GM11168 (cell line): ENCODE results near the gene SGK1.

Source experiments
- in situ Hi-C: fragments of 300-500 bp; cut with MboI; formaldehyde crosslinking; loops from one replicate; pipeline ENCODE4 v1.12.0; 2022; ENCODE audit warnings: low sequenced_read_pairs; ENCODE audit not compliant: unreplicated experiment

The SGK1 gene

GRCh38 chr6:134177236-134177635, 140.7 kb downstream of the SGK1 start:
- in situ Hi-C loops, result loop anchor here (25.0 kb wide), 1 partner anchor 260 kb away; no protein-coding TSS in a partner anchor

- in situ Hi-C loops, result loop anchor here (25.0 kb wide), 1 partner anchor 261 kb away; no protein-coding TSS in a partner anchor
These were observed 141.5 kb downstream of the SGK1 start for GRCh38 chr6:134176264-134176975.

GRCh38 chr6:134175532-134176263, 142.2 kb downstream of the SGK1 start:
- in situ Hi-C loops, result loop anchor here (25.0 kb wide), 1 partner anchor 262 kb away; no protein-coding TSS in a partner anchor

- in situ Hi-C loops, result loop anchor here (5.0 to 25.0 kb wide), 3 partner anchors 262 to 637 kb away; no protein-coding TSS in a partner anchor
These were observed 143.0 kb downstream of the SGK1 start for GRCh38 chr6:134174672-134175531.

- in situ Hi-C loops, result loop anchor here (5.0 to 25.0 kb wide), 2 partner anchors 468 to 638 kb away; no protein-coding TSS in a partner anchor
These were observed 143.8 kb downstream of the SGK1 start for GRCh38 chr6:134173936-134174671.

- in situ Hi-C loops, result loop anchor here (5.0 to 25.0 kb wide), 2 partner anchors 469 to 639 kb away; no protein-coding TSS in a partner anchor
These were observed 144.6 kb downstream of the SGK1 start for GRCh38 chr6:134173366-134173725.

- in situ Hi-C loops, result loop anchor here (5.0 to 25.0 kb wide), 2 partner anchors 469 to 639 kb away; no protein-coding TSS in a partner anchor
These were observed 145.1 kb downstream of the SGK1 start for GRCh38 chr6:134172706-134173365.

- in situ Hi-C loops, result loop anchor here (5.0 to 25.0 kb wide), 2 partner anchors 470 to 640 kb away; no protein-coding TSS in a partner anchor
These were observed 145.7 kb downstream of the SGK1 start for GRCh38 chr6:134172020-134172705.

GRCh38 chr6:134171517-134171916, 146.4 kb downstream of the SGK1 start:
- in situ Hi-C loops, result loop anchor here (5.0 to 25.0 kb wide), 2 partner anchors 471 to 641 kb away; no protein-coding TSS in a partner anchor

- in situ Hi-C loops, result loop anchor here (5.0 to 25.0 kb wide), 2 partner anchors 471 to 641 kb away; no protein-coding TSS in a partner anchor
These were observed 147.1 kb downstream of the SGK1 start for GRCh38 chr6:134170844-134171243.

GRCh38 chr6:134169871-134170486, 147.9 kb downstream of the SGK1 start:
- in situ Hi-C loops, result loop anchor here (5.0 to 25.0 kb wide), 3 partner anchors 472 to 777 kb away; no protein-coding TSS in a partner anchor

GRCh38 chr6:134168590-134169208, 149.2 kb downstream of the SGK1 start:
- in situ Hi-C loops, result loop anchor here (5.0 to 25.0 kb wide), 2 partner anchors 644 to 779 kb away; no protein-coding TSS in a partner anchor

GRCh38 chr6:134166511-134167261, 151.2 kb downstream of the SGK1 start:
- in situ Hi-C loops, result loop anchor here (5.0 to 25.0 kb wide), 2 partner anchors 646 to 781 kb away; no protein-coding TSS in a partner anchor

GRCh38 chr6:134165561-134166201, 152.2 kb downstream of the SGK1 start:
- in situ Hi-C loops, result loop anchor here (5.0 to 25.0 kb wide), 2 partner anchors 647 to 782 kb away; no protein-coding TSS in a partner anchor

GRCh38 chr6:134164300-134164699, 153.6 kb downstream of the SGK1 start:
- in situ Hi-C loops, result loop anchor here (25.0 kb wide), 1 partner anchor 648 kb away; no protein-coding TSS in a partner anchor

GRCh38 chr6:134162932-134163331, 155.0 kb downstream of the SGK1 start:
- in situ Hi-C loops, result loop anchor here (25.0 kb wide), 1 partner anchor 649 kb away; no protein-coding TSS in a partner anchor
